ENCODE measurements around the gene ZNF629.

ZNF629 gene

DNA sequence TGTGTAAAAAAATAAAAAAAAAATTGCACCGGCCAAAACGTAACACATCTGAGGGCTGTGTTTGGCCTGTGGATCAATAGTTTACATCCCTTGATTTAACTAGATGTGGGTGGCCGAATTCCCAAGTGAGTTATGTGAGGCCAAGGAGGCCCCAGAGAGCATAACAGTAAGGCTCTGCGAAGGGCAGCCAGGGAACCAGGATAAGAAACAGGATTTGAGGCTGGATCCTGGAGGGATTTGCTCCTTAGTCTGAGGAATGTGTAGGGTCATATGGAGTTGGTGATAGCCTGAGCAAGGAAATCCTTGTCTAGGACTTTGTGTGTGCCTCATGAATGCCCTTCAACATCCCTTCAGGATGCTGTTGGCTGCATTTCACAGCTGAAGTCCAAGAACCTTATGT is 36.8 kb downstream of the ZNF629 start:
- no peak overlapping the region for H2BK15ac ChIP-seq (ENCODE audit: low read depth, poor library complexity, severe bottlenecking)
- no peak overlapping the region for H2BK120ac ChIP-seq (ENCODE audit: low read depth, low read length)
- H3K79me1 ChIP-seq (replicated peaks; ENCODE audit: low read length, poor library complexity, severe bottlenecking) = peaks cover 17% of the 10 kb centered on the region
- no peak overlapping the region for H3K23ac ChIP-seq (ENCODE audit: low read length in 2 of 2)
- peaks cover 30 to 48% of the 10 kb centered on the region in 2 experiments for H3K36me3 ChIP-seq (ENCODE audit: control insufficient read depth in 1 of 2, insufficient read depth in 2 of 2, low read depth in 1 of 2, low read length in 2 of 2)
- H3K27me3 ChIP-seq (ENCODE audit: control insufficient read depth in 1 of 2, insufficient read depth in 1 of 2, low read length in 2 of 2) = no peaks in the 10 kb centered on the region
- WGBS = 94% methylated on average over 4 of the region's 4 CpGs
- no peak overlapping the region for H2BK12ac ChIP-seq (ENCODE audit: low read length in 2 of 2)
- peaks cover 9% of the 10 kb centered on the region for H3K4me1 ChIP-seq (ENCODE audit: control insufficient read depth, insufficient read depth, low read depth, low read length)
- no peak overlapping the region for H4K91ac ChIP-seq (ENCODE audit: low read length)
- H3K14ac ChIP-seq (ENCODE audit: low read length in 2 of 2) = no peak overlapping the region
- no peak overlapping the region for H3K4me2 ChIP-seq (ENCODE audit: low read length, poor library complexity, severe bottlenecking)
- H3K4me3 ChIP-seq (ENCODE audit: insufficient read depth in 1 of 2, low read depth in 1 of 2, low read length in 2 of 2) = no peak overlapping the region
- no peak overlapping the region for H3K18ac ChIP-seq (ENCODE audit: low read depth in 1 of 2, low read length in 2 of 2)
- H3K27ac ChIP-seq (ENCODE audit: low read length, poor library complexity, severe bottlenecking) = no peak overlapping the region
- no peak overlapping the region for H3K9ac ChIP-seq (ENCODE audit: low read length)
- H4K8ac ChIP-seq (ENCODE audit: low read length) = no peak overlapping the region
- no peak overlapping the region for H3K4ac ChIP-seq (ENCODE audit: low read depth in 1 of 2, low read length in 2 of 2)
- no peaks in the 10 kb centered on the region for H3K9me3 ChIP-seq (ENCODE audit: control insufficient read depth, low read length)
- no peak overlapping the region for H2AFZ ChIP-seq (ENCODE audit: low read depth, low read length)
- no peak for DNase-seq
- H2BK5ac ChIP-seq (ENCODE audit: low read depth, low read length, poor library complexity, severe bottlenecking) = no peak overlapping the region
- H2AK5ac ChIP-seq (ENCODE audit: low read length, severe bottlenecking) = no peak overlapping the region

DNA sequence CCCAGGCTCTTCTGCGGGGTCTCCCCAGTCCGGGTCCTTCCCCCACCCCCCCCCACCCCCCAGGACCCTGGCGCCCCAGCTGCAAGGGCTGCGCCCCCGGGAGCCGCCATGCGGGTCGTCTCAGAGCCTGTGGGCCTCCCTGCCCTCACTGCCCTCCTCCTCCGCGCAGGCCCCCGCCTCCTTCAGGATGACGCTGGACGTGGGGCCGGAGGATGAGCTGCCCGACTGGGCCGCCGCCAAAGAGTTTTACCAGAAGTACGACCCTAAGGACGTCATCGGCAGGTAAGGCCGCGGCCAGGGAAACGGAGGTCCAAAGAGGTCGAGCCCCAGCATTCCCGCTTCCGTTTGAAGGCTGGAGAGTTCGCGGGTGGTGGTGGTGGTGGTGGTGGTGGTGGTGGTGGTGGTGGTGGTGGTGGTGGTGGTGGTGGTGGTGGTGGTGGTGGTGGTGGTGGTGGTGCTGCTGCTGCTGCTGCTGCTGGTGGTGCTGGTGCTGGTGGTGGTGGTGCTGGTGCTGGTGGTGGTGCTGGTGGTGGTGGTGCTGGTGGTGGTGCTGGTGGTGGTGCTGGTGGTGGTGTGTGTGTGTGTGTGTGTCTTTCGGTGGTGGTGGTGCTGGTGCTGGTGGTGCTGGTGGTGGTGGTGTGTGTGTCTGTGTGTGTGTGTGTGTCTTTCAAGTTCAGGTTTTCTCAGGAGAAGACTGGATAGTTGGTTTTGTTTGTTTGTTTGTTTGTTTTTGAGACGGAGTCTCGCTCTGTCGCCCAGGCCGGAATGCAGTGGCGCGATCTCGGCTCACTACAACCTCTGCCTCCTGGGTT is 38.2 kb downstream of the ZNF629 start:
- Histone ChIP-seq H2BK15ac (ENCODE audit: low read depth, poor library complexity, severe bottlenecking) (no peak overlapping the region), H3K23ac (ENCODE audit: low read length in 2 of 2) (no peak overlapping the region)
- DNase-seq = peak; percentile 61

GRCh38 chr16:30747799-30748633 is 39.0 kb downstream of the ZNF629 start, which contains the start of gene PHKG2:
TSS of gene PHKG2 (plus strand) at chr16:30748425. CDS start at chr16:30748821, 396 bp downstream.
- H4K8ac ChIP-seq (ENCODE audit: low read length) = peak within 1 kb of the TSS; percentile 77
- peak within 1 kb of the TSS; percentile 75 to 94 for H3K18ac ChIP-seq (ENCODE audit: low read depth in 1 of 2, low read length in 2 of 2)
- peak within 1 kb of the TSS; percentile 62 to 71 for H3K4ac ChIP-seq (ENCODE audit: low read depth in 1 of 2, low read length in 2 of 2)
- peak within 1 kb of the TSS; percentile 12 for H2BK15ac ChIP-seq (ENCODE audit: low read depth, poor library complexity, severe bottlenecking)
- peak within 1 kb of the TSS; percentile 76 for H3K4me2 ChIP-seq (ENCODE audit: low read length, poor library complexity, severe bottlenecking)
- peak within 1 kb of the TSS; percentile 83 to 98 for H3K4me3 ChIP-seq (ENCODE audit: insufficient read depth in 1 of 2, low read depth in 1 of 2, low read length in 2 of 2)
- H2AK5ac ChIP-seq (ENCODE audit: low read length, severe bottlenecking) = peak within 1 kb of the TSS; percentile 80
- 7% methylated on average over 56 of the region's 60 CpGs for WGBS
- H2BK120ac ChIP-seq (ENCODE audit: low read depth, low read length) = no peak within 1 kb of the TSS
- peak within 1 kb of the TSS in 1 of 2 experiments; percentile 99 for H3K14ac ChIP-seq (ENCODE audit: low read length in 2 of 2)
- DNase-seq = peak; percentile 99
- peak within 1 kb of the TSS in 1 of 2 experiments; percentile 6 for H2BK12ac ChIP-seq (ENCODE audit: low read length in 2 of 2)
- peak within 1 kb of the TSS; percentile 90 for H3K9ac ChIP-seq (ENCODE audit: low read length)
- peak within 1 kb of the TSS in 1 of 2 experiments; percentile 95 for H3K23ac ChIP-seq (ENCODE audit: low read length in 2 of 2)
- peak within 1 kb of the TSS; percentile 77 for H2AFZ ChIP-seq (ENCODE audit: low read depth, low read length)
- peaks cover 9% of the 10 kb centered on the region for H3K4me1 ChIP-seq (ENCODE audit: control insufficient read depth, insufficient read depth, low read depth, low read length)
- peak within 1 kb of the TSS; percentile 77 for H3K27ac ChIP-seq (ENCODE audit: low read length, poor library complexity, severe bottlenecking)
- H2BK5ac ChIP-seq (ENCODE audit: low read depth, low read length, poor library complexity, severe bottlenecking) = no peak within 1 kb of the TSS
- peak within 1 kb of the TSS; percentile 77 for H4K91ac ChIP-seq (ENCODE audit: low read length)
- peaks cover 13% of the 10 kb centered on the region for H3K79me1 ChIP-seq (replicated peaks; ENCODE audit: low read length, poor library complexity, severe bottlenecking)
- peaks cover 26 to 42% of the 10 kb centered on the region in 2 experiments for H3K36me3 ChIP-seq (ENCODE audit: control insufficient read depth in 1 of 2, insufficient read depth in 2 of 2, low read depth in 1 of 2, low read length in 2 of 2)
- no peaks in the 10 kb centered on the region for H3K9me3 ChIP-seq (ENCODE audit: control insufficient read depth, low read length)
- H3K27me3 ChIP-seq (ENCODE audit: control insufficient read depth in 1 of 2, insufficient read depth in 1 of 2, low read length in 2 of 2) = no peaks in the 10 kb centered on the region

More for the DNA sequence above, 38.2 kb downstream of the ZNF629 start:
- Histone ChIP-seq H3K18ac (ENCODE audit: low read depth in 1 of 2, low read length in 2 of 2) (peak overlapping the region in 1 of 2 experiments; percentile 46), H2BK120ac (ENCODE audit: low read depth, low read length) (no peak overlapping the region), H3K79me1 (replicated peaks; ENCODE audit: low read length, poor library complexity, severe bottlenecking) (peaks cover 12% of the 10 kb centered on the region), H3K27ac (ENCODE audit: low read length, poor library complexity, severe bottlenecking) (no peak overlapping the region), H3K4ac (ENCODE audit: low read depth in 1 of 2, low read length in 2 of 2) (no peak overlapping the region), H3K14ac (ENCODE audit: low read length in 2 of 2) (peak overlapping the region in 1 of 2 experiments; percentile 86), H3K4me3 (ENCODE audit: insufficient read depth in 1 of 2, low read depth in 1 of 2, low read length in 2 of 2) (peak overlapping the region; percentile 83 to 98), H2AFZ (ENCODE audit: low read depth, low read length) (no peak overlapping the region), H3K4me1 (ENCODE audit: control insufficient read depth, insufficient read depth, low read depth, low read length) (peaks cover 9% of the 10 kb centered on the region), H3K9me3 (ENCODE audit: control insufficient read depth, low read length) (no peaks in the 10 kb centered on the region), H3K36me3 (ENCODE audit: control insufficient read depth in 1 of 2, insufficient read depth in 2 of 2, low read depth in 1 of 2, low read length in 2 of 2) (peaks cover 28 to 47% of the 10 kb centered on the region in 2 experiments), H4K8ac (ENCODE audit: low read length) (no peak overlapping the region), H3K4me2 (ENCODE audit: low read length, poor library complexity, severe bottlenecking) (peak overlapping the region; percentile 41), H4K91ac (ENCODE audit: low read length) (no peak overlapping the region), H3K27me3 (ENCODE audit: control insufficient read depth in 1 of 2, insufficient read depth in 1 of 2, low read length in 2 of 2) (no peaks in the 10 kb centered on the region), H2BK12ac (ENCODE audit: low read length in 2 of 2) (no peak overlapping the region), H3K9ac (ENCODE audit: low read length) (peak overlapping the region; percentile 90), H2BK5ac (ENCODE audit: low read depth, low read length, poor library complexity, severe bottlenecking) (no peak overlapping the region), H2AK5ac (ENCODE audit: low read length, severe bottlenecking) (no peak overlapping the region)
- WGBS = 21% methylated on average over 26 of the region's 36 CpGs

DNA sequence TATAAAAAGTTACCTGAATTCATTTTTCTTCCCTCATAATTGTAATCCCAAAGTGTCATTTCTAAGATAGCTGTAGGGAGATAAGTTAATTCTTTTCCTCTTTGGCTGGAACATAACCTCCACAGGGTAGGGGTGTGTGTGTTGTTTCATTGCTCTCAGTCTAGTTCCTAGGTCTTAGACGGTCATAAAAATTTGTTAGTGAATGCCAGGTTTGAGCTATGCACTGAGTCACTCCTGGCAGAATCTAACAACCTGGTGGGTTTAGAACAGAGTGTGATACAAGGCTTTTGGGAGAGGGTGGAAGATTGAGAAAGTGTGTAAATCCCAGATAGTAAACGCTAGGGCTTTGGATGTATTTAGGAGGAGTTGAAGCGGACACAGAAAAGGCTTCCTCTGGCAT is 39.7 kb downstream of the ZNF629 start:
- Histone ChIP-seq H3K18ac (ENCODE audit: low read depth in 1 of 2, low read length in 2 of 2) (no peak overlapping the region), H4K91ac (ENCODE audit: low read length) (no peak overlapping the region), H3K79me1 (replicated peaks; ENCODE audit: low read length, poor library complexity, severe bottlenecking) (peaks cover 15% of the 10 kb centered on the region), H3K27ac (ENCODE audit: low read length, poor library complexity, severe bottlenecking) (peak overlapping the region; percentile 77), H4K8ac (ENCODE audit: low read length) (peak overlapping the region; percentile 77), H3K4ac (ENCODE audit: low read depth in 1 of 2, low read length in 2 of 2) (no peak overlapping the region), H3K9me3 (ENCODE audit: control insufficient read depth, low read length) (no peaks in the 10 kb centered on the region), H3K4me1 (ENCODE audit: control insufficient read depth, insufficient read depth, low read depth, low read length) (peaks cover 9% of the 10 kb centered on the region), H3K4me2 (ENCODE audit: low read length, poor library complexity, severe bottlenecking) (no peak overlapping the region), H2AK5ac (ENCODE audit: low read length, severe bottlenecking) (peak overlapping the region; percentile 70), H3K36me3 (ENCODE audit: control insufficient read depth in 1 of 2, insufficient read depth in 2 of 2, low read depth in 1 of 2, low read length in 2 of 2) (peaks cover 27 to 38% of the 10 kb centered on the region in 2 experiments), H3K4me3 (ENCODE audit: insufficient read depth in 1 of 2, low read depth in 1 of 2, low read length in 2 of 2) (peak overlapping the region in 1 of 2 experiments; percentile 83), H3K14ac (ENCODE audit: low read length in 2 of 2) (no peak overlapping the region), H2BK120ac (ENCODE audit: low read depth, low read length) (no peak overlapping the region), H2AFZ (ENCODE audit: low read depth, low read length) (no peak overlapping the region), H3K27me3 (ENCODE audit: control insufficient read depth in 1 of 2, insufficient read depth in 1 of 2, low read length in 2 of 2) (no peaks in the 10 kb centered on the region), H3K23ac (ENCODE audit: low read length in 2 of 2) (no peak overlapping the region), H2BK15ac (ENCODE audit: low read depth, poor library complexity, severe bottlenecking) (no peak overlapping the region), H3K9ac (ENCODE audit: low read length) (peak overlapping the region; percentile 90), H2BK12ac (ENCODE audit: low read length in 2 of 2) (peak overlapping the region in 1 of 2 experiments; percentile 6), H2BK5ac (ENCODE audit: low read depth, low read length, poor library complexity, severe bottlenecking) (no peak overlapping the region)
- no peak for DNase-seq
- WGBS = 64% methylated on average over 3 of the region's 3 CpGs
